Activated T-helper 1 cell treated with anti-CD3 and anti-CD28 coated beads, Interleukin-2, amount 50 U/mL, for 16 hours (primary cell): ENCODE data around the gene TNFRSF21.

ENCODE experiments used
- DNase-seq, 2 donors: peaks; one replicate each; pipeline ENCODE4 v3.0.0-alpha.2; 2020; ENCODE audit warnings: low read depth in 1 of 2, low spot score in 1 of 2

TNFRSF21 gene

DNA sequence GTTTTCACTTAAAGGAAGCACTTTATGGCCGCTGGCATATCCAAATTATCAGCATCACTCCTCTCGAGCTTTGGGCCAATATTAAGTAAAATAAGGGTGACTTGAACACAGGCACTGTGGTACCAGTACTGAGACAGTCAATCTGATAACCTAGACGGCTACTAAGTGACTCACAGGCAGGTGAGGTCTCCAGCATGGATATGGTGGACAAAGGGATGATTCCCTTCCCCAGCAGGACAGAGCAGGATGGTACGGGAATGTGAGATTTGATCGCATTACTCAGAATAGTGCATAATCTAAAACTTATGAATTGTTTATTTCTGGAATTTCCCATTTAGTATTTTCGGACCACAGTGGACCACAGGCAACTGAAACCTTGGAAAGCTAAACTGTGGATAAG, 55.7 kb downstream of the TNFRSF21 start:
- DNase-seq: no peak

DNA sequence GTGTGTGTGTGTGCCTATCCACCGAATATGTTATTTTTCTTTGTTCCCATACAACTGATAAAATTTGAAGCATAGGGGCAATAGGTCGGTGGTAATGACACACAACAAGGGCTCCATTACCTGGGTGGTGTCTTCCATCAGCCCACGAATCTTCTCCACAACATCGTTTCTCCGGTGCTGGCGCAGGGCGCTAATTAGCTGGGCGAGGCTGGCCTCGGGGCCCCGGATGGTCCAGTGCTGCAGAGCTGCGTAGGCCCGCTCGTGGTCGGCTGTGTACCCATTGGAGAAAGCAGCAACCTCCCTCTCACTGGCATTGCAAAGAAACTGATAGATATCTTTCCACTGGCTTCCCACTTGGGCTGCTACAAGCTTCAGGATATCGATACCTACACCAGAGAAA, 56.6 kb downstream of the TNFRSF21 start:
- no peak for DNase-seq

DNA sequence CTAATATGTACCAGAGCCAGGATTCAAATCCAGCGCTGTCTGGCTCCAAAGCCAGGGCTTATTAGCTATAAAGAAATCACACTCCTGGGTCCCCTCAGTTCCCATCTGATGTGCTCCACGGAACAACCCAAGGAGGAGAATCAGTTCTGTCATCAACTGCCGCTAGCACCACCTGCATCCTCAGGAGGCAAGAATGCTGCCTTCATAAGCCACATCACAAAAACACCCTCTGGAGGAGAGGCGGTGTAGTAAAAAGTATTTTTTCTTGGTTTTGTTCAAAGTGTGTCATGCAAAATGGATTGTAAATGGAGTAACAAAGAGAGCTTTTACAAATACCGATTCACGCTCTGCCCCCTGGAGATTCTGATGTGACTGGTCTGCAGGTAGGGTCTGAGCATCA, 57.1 kb downstream of the TNFRSF21 start:
- no peak for DNase-seq

DNA sequence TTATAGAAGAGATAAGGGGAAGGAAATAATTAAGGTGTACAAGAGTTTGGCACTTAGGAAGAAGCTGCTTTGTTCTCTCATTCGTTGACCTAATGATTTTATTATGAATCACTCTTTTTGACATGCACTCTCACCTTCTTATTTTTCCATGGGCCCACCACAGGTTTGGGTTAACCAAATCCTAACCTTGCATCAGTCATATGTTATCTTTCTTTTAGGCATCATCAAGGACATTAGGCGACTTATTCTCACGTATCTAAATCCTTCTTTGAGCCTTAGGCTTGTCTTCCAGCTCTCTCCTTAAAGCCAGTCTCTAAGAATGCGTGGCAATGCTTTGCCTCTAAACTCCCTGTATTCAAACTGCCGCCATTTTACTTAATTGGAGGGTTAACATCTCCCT, 58.3 kb downstream of the TNFRSF21 start:
- DNase-seq: no peak

DNA sequence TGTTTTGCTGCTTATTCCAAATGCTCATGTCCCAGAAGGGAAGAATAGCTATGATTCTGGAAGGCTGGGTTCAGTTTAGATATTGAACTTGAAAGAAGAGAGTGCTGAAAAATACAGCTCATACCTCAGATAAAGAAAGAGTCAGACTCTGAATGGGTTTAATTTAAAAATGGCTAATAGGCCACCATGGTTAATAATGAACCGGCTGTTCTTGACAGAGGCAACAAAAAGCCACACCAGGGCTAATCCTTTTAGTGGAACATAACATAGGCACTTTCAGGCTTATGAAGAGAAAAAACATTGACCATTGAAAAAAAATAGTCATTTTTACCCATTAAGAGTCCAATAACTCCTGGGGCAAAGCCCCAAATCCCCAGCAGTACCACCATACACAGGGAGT, 59.4 kb downstream of the TNFRSF21 start:
- no peak for DNase-seq

DNA sequence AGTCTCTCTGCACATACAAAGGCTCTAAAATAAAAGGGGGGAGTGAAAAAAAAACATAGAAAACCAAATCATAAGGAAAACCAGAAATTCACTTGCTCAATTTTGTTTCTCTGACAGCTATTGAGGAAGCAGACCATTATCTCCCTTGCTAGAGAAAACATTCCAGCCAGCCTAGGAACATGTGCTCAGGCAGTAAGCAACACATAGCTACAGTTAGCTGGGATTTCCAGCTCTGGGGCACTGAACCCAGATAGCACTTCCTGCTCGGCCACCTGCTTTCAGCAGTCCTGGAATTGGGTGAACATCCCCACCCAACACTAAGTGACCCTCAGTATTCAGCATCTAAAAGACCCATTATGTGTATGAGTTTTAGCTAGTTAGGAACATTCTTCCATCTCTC, 61.3 kb downstream of the TNFRSF21 start:
- DNase-seq: no peak

DNA sequence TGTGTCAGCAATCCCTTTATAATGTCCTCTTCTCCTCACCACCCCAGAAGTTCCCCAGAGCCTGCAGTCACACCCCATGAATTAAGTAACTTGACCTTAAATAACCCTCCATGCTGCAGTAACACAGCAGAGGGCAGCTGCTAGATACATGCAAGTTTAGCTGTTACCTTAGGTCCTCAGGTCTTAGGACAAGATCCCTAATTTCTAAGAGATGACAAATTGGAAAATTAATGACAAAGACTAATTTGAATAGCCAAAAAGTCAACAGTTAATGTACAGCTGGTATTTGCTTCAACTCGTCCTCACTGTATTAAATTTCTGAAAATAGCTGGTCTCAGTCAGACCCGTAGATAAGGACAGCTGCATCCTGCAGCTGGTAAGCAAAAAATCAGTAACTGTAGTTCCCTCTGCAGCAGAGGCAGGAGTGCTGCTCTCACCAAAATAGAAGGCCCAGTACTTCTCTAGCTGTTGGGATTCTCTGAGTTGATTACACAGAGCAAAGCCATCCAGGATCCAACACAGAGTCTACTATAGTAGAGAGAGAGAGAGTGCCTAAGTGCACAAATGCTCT, 62.4 kb downstream of the TNFRSF21 start:
- no peak for DNase-seq

DNA sequence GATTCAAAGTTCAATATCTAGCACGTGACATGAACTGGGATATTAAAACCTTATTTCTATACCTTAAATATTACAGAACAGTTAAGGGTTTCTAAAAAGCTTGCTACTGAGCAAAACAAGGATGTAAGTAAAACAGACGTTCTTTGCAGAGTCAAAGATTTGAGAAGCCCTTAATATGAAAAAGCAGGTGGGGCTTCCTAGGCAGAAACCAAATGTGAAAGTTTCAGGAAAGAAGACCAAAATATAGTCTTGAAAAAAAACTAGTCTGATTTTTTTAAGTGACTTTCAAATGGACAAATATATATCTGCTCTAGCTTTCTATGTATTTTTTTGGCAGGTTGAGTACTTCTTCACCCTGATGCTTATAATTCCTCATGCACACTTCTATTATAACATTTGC, 63.2 kb downstream of the TNFRSF21 start:
- DNase-seq: no peak

DNA sequence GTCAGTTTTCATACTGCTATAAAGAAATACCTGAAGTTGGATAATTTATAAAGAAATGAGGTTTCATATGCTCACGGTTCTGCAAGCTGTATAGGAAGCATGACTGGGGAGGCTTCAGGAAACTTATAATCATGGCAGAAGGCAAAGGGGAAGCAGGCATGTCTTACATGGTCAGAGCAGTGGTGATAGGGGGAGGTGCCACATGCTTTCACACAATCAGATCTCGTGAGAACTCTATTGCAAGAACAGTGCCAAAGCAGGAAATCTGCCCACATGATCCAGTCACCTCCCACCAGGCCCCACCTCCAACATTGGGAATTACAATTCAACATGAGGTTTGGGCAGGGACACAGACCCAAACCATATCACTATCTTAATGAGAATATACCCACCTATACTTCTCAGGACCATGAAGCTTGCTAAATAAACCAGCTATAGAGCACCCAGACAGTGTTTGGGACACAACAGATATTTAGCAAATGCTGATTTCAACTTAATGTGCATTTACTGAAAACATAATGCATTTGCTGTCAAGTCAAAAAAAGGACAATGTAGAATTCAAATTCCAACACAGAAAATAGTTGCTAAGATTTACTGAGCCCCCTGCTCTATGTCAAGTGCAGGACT, 63.8 kb downstream of the TNFRSF21 start:
- no peak for DNase-seq

DNA sequence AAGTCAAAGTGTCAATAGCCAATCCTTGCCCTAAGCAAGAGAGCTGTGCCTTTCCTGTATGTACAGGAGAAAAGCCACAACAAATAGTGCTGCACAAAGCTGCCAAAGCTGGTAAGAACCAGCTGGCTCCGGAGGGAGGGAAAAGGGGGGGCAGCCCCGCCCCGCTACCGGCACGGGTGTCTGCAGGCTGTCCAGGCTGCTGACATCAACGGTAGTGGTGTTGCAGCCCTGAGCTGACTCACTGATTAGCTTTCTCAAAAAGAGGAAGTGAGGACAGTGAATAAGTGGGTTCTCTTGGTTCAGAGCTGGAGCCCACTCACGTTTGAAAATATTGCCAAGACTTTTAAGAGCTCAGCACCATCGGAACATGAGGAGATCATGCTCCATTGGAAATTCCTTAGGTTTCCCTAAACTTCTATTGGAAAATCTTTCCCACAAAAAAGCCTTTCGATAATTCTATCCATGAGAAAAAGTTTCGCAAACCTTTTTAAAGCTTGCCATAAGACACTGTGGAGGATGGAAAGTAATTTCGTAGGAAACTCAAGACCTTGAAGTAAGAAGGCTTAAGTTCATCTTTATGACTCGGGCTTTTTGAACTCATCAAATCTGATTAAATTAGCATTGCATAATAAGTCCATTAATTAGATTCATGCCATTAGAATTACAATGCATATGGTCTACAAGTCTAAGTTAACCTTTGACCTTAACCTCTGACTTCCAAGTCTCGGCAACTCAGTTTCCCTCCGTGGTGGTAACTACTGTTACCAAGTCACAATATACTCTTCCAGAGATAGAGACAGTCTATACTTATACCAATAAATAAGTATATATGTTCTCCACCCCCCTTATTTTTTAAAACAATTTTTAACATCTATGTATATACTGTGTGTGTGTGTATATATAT, 67.0 kb downstream of the TNFRSF21 start:
- peak; percentile 12 to 19 for DNase-seq

DNA sequence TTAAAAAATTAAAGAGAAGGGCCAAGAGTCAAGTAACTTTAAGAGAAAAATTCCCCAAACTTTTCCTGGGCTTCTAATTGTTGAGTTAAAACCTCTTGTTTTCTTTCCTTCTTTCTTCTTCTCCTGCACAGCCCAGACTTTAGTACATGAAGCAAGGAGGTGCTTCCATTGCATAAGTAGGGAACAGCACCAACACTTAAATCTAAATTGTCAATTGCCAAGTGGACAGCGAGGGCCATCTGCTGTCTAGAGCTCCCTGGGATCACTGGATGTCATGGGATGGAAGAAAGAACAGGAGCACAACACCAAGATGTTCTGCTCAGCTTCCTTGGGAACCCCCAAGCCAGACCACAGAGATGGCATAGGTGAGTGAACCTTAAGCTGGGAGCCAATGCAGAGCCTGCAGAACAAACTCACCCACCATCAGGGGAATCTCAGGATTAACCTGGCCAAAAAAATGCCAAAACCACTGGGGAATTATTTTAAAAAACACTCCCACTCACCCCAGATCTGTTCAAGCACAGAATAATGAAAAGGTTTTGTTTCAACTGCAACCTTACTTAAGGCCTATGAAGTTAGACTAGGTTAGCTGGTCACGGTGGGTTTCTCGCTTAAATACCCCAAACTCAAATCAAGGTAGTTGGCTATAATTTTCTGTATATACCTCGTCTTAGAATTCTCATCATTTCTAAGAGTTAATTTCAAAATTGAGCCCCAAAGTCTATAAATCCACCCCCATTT, 67.8 kb downstream of the TNFRSF21 start:
- no peak for DNase-seq

DNA sequence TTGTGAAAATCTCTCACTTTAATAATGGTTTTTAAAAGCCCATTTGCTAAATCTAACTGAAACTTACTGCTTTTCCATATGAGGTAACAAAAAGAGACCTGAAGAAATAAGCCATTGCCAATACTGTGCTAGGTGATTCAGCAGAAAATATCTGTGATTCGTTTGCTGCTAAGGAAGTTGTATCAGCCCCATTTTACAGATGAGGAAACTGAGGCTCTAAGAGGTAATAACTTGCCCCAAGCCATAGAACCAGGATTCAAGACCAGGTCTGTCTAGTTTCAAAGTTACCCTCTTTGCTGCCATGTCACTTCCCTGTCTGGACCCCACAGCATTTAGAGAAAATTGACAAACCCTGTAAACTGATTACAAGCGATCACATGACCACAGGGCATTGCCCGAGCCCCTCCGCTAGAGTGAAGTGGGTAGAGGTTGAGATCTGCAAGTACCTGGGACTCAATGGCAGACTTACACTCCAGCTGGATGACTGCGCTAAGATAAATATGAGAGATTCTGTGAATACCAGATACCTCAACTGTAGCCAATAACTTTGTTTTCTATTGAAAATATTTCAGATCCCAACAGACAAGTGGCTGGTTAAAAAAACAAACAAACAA, 69.3 kb downstream of the TNFRSF21 start:
- DNase-seq: no peak

DNA sequence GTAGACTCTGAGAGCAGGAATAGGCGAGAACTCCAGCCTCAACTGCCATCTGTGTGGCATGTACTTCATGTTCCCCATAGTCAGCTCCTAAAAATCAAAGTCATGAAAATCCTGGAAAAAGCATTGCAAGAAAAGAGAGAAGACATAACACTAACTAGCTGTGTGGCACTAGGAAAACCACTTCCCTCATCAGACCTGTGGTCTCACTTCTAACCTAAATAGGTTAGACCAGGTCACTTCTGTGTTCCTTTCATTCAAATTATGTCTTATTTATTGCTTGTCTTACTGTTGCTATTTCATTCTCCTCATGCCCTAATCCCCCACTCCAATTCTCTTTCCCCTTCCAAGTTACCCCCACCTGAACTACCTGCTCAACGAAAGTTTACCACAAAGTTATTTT, 70.2 kb downstream of the TNFRSF21 start:
- DNase-seq: no peak

DNA sequence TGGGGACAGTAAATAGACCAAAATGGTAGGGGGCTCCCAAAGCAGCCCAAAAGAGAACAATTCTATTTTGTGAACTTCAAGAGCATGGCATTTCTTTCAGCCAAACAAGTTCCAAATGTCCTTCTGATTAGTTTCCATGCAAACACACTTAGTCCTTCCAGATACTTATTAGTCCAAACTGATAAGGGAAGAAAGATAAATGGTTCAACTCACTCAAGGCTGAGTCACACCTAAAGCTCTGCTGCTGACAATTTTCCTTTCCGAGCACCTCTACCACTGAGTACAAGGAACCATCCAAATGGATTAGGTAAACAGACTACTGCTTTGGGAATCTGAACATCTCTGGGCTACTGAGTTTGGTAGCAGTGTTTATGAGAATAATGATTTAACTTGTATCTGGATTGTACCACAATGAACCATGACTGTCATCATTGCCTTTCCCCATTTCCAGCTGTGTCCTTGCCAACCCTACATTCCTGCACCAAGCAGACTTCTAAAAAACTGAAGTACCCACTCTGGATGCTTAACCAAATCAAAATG, 71.2 kb downstream of the TNFRSF21 start:
- DNase-seq: no peak

DNA sequence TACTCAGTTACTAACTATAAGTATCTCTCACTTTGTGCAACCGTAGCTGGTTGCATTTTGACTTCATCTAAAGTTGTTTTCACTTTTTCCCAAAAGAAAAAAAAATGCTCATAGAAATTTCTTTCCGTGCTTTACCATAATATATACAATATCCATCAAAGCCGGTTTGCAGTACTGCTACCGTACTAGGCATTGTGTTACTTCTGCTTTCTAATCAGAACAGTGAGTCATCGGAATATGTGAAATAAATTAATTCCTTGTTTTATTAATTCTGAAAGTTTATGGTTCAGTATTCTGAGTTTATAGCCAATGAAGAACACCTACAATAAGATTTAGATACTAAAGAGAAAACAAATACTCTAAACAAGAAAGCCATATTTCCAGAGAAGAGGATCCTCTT, 72.5 kb downstream of the TNFRSF21 start:
- no peak for DNase-seq

DNA sequence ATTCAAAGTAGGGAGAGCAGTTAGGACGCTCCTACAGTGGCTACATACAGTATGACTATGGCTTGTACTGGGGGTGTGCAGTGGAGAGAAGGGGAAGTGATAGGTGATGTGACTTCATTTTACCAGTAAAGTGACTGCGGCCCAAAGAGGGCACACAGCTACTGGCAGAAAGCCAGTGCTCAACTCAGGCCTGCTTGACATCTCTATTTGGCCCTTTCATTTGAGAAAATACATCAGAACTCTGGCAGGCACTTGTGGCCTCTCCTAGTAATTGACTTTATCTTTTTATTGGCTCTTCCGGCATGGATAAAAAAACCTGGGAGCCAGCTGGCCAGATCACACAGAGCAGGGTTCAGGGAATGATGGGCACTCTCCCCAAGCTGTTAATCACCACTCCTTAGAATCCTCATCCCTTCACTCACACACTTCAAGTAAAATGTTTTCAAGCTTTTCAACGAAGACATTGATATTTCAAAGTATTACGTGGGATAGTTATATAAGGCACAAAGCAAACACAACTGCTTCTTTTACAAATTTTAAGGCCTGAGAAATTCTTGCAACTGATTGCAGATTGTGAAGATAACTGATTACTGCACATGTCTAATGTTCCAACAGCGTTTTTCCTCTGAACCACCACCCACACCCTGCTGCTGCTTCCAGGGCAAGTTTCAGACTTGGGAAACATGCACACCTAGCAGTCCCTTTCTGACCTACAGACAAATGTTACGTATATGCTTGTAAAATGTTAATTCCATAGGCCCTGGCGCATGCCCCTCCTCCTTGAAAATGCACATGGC, 73.5 kb downstream of the TNFRSF21 start:
- no peak for DNase-seq

DNA sequence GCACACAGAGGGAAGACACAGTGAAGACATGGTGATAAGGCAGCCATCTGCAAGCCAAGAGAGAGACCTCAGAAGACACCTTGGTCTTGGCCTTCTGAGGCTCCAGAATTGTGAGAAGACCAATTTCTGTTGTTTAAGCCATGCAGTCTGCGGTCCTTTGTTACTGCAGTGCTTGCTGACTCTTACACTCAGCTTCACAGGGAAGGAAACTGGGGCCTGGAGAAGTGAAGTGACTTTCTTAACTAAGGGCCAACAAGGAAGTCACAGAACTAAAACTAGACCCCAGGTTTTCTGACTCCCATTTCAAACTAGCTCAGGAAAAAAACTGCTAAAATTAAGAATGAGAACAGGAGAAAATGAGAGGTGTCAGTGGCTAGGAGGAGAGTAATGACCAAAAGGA, 74.3 kb downstream of the TNFRSF21 start:
- no peak for DNase-seq

DNA sequence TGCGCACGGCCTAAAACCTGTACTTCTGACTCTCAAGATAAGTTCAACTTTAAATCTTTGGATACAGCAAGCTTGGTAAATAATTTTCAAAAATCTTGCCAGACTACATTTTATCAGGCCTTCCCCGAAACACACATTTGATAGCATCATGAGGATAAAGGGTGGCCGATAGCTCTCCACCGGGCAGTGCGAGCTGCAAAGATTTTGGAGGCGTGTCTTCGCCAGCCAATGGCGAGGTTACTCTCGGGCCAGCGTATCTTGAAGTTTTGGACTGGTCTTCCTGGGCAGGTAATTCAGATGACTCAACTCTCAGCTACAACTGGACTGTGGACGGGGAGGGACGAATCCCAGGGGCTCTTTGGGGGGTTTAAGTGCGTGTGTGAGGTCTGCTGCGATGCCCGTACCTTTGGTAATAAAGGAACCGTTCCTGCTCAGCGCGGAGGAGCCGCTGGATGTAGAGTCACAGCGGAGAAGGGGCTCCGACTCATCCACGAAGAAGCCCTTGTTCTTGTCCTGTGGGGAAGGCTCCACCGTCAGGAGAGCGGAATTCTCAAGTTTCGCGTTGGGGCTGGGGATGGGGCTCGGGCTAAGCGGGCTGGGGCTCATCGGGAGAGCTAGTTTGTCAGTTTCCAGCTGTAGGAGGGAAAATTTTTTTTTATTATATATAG, 75.3 kb downstream of the TNFRSF21 start:
- DNase-seq: no peak

DNA sequence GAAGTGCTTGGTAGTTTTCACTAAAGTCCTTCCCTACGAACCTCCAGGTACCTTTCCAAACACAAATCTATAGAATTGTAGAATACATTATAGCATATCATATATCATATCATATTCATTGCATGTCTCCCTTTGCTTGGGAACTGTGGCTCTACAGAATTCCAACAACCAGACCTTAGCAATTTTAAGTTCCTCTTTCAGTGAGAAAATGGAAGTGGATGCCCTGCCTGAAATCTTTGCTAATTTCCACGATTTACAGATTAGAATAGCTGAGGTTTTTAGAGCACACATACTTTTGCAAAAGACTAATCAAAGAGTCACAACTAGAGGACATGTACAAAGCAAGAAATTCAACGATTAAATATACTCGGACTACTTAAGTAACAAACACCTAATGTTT, 78.6 kb downstream of the TNFRSF21 start:
- DNase-seq: no peak

DNA sequence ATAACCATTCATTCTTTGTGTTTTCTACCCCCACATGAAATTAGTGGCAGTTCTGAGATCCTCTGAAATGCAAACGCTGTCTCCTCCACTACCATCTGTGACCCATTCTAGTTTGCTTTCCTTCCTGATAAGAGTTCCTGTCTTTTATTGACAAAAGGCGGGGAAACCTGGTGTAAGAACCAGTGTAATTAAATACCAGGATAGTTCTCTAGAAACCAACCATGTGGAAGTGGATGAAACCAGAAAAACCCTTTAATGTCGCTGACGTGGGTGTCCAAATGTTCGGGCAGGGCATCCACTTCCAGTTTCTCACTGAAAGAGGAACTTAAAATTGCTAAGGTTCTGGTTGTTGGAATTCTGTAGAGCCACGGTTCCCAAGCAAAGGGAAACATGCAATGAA, 79.1 kb downstream of the TNFRSF21 start:
- DNase-seq: no peak
